Right lobe of liver (tissue), 6 donors: Measurements from ENCODE around the gene DCDC2. TPM values are rescaled to one million over a fixed set of nuclear protein-coding genes. Genes with fewer than 3 reads are reported as not detected.
"Not testable (repeated sequence)": the region's sequence is repeated elsewhere in the genome, so short reads cannot be mapped to it uniquely, and the experiment has no call there.

Experiments used
- ATAC-seq, 4 donors: fragments of 200-7000 bp; cut with Tn5 transposase; one replicate each; pipeline ENCODE4 v1.9.1; 2020; ENCODE audit warnings: mild to moderate bottlenecking in 4 of 4, moderate library complexity in 4 of 4
- DNase-seq, 3 donors: peaks; one replicate each; pipeline ENCODE4 v3.0.0-alpha.2; 2020
- H3K27ac ChIP-seq, 3 donors: fragments of 200-600 bp; one replicate each; pipeline ENCODE4 v1.8.0; 2022
- H3K27me3 ChIP-seq, 2 donors: fragments of 200-600 bp; one replicate each; pipeline ENCODE4 v1.8.0; 2022
- H3K36me3 ChIP-seq, 4 donors: fragments of 200-600 bp; sonication (generic) in 1 of 4; one replicate each; pipeline versions ENCODE4 v1.5.1 to v1.8.0; 2017 to 2022; ENCODE audit warnings: control low read depth in 1 of 4
- H3K4me1 ChIP-seq, 4 donors: fragments of 200-600 bp; sonication (generic) in 1 of 4; one replicate each; pipeline versions ENCODE4 v1.5.1 to v1.8.0; 2017 to 2022; ENCODE audit warnings: control low read depth in 1 of 4
- H3K4me3 ChIP-seq, 3 donors: fragments of 200-600 bp; one replicate each; pipeline ENCODE4 v1.8.0; 2022
- H3K9me3 ChIP-seq, 4 donors: fragments of 200-600 bp; sonication (generic) in 1 of 4; one replicate each; pipeline versions ENCODE4 v1.5.1 to v1.8.0; 2017 to 2022; ENCODE audit warnings: control low read depth in 1 of 4
- POLR2A ChIP-seq: fragments of 450-650 bp; IDR thresholded peaks from one replicate; pipeline ENCODE4 v1.6.1; 2017; ENCODE audit warnings: antibody characterized with exemption, mild to moderate bottlenecking
- WGBS: methylation state at CpG from one replicate; pipeline ENCODE4 v1.1.6; 2018; ENCODE audit warnings: low coverage, low lambda C conversion rate; ENCODE audit not compliant: insufficient coverage; ENCODE audit errors: missing lambda C conversion rate; 5-methylcytosine and 5-hydroxymethylcytosine counted together
- intact Hi-C, 2 donors: fragments of 100-400 bp; cut with DNase I; formaldehyde crosslinking; loops; one replicate each; pipeline versions ENCODE4 v1.11.2 to v1.14.1; 2022
- total RNA-seq, 6 experiments: library from RNA; depleted of rRNA in 2 of 6; stranded (reverse); fragments of >200 nt in 2 of 6; fragmentation: NEBNext Ultra II Directional in 3 of 6; extraction: Animal tissue kit (Norgen Biotek cat#: 25700) in 3 of 6; gene quantifications; one replicate each; pipeline versions ENCODE4 v1.1.0 to v1.2.4, GENCODE V29; 2016 to 2023
- TF ChIP-seq, protein P1 (sequence below), 4 donors: fragments of 200-600 bp in 3 of 4; fragments of 450-650 bp in 1 of 4; IDR thresholded peaks; one replicate each; pipeline versions ENCODE4 v1.5.1 to v1.8.0; 2016 to 2022; ENCODE audit warnings: antibody characterized with exemption in 4 of 4, mild to moderate bottlenecking in 2 of 4
- donor health status: DM: no; HTN: yes; CAD: no.
- donor health status: DM: no; HTN: no; CAD: no.
- donor health status: DM: no; HTN: no; CAD: no.
- donor health status: DM: no; HTN: yes; CAD: no.
- donor health status: DM: no; HTN: yes; CAD: no.

DCDC2 gene
- total RNA-seq, 6 experiments from 2014 or later, result 0.68 to 3.8 (median 0.92) TPM

DNA sequence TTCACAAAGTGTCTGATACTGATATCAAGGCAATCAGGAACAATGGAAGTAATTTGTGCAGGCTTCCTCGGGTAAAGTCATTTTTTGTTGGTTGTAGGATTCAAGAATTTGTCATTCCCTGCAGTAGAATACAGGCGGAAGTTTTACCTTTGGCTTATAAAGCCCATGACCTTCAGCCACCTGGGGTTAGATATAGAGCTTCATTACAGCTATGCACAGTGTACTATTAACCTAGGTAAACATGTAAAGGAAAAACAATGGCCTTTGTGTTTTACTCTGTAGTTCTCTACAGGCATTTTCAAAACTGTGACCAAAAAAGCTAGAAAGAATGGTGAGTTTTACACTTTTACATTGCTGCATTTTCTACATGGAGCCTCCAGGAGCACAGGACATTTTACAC lies 116.9 kb downstream of the DCDC2 start:
- no peak overlapping the region for H3K4me3 ChIP-seq
- no peaks in the 10 kb centered on the region for H3K27me3 ChIP-seq
- DNase-seq (no peak), ATAC-seq (no peak)
- TF ChIP-seq POLR2A, result no peak
- TF ChIP-seq, protein P1, sequence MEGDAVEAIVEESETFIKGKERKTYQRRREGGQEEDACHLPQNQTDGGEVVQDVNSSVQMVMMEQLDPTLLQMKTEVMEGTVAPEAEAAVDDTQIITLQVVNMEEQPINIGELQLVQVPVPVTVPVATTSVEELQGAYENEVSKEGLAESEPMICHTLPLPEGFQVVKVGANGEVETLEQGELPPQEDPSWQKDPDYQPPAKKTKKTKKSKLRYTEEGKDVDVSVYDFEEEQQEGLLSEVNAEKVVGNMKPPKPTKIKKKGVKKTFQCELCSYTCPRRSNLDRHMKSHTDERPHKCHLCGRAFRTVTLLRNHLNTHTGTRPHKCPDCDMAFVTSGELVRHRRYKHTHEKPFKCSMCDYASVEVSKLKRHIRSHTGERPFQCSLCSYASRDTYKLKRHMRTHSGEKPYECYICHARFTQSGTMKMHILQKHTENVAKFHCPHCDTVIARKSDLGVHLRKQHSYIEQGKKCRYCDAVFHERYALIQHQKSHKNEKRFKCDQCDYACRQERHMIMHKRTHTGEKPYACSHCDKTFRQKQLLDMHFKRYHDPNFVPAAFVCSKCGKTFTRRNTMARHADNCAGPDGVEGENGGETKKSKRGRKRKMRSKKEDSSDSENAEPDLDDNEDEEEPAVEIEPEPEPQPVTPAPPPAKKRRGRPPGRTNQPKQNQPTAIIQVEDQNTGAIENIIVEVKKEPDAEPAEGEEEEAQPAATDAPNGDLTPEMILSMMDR (IDR thresholded peaks at IDR 0.05), result no peak
- 37% methylated on average over 2 of the region's 2 CpGs for WGBS
- intact Hi-C loops, result no loop called here
- no peak overlapping the region for H3K27ac ChIP-seq
- H3K36me3 ChIP-seq, result no peaks in the 10 kb centered on the region
- H3K9me3 ChIP-seq, result no peaks in the 10 kb centered on the region
- H3K4me1 ChIP-seq, result no peaks in the 10 kb centered on the region

DNA sequence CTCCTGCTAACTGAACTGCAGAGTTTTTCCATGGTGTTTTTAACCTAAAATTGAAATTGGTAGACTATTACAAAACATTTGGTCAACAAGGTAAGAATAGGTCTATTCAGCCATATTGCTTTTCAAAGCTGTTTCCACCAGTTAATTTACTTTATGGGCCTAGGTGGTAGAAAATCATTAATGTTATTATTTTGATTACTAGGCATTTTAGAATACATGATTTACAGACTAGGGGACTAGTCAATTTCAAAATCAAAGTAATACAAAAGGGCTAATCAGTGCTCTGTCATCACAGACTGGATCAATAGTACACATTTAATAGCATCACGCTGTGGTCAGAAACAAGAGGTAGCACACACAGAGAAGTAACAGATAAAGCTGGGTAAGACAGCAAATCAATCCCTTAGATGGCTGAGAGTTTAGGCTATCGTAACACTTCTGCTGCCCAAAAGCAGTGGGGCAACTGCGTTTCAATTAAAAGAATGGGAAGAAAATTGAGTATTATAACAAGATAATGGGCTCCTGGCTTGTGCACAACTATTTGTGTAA lies 117.4 kb downstream of the DCDC2 start:
- DNase-seq (no peak), ATAC-seq (no peak)
- TF ChIP-seq, protein P1 (IDR thresholded peaks at IDR 0.05), result no peak
- no peak for TF ChIP-seq POLR2A
- no peak overlapping the region for H3K4me3 ChIP-seq
- H3K9me3 ChIP-seq, result no peaks in the 10 kb centered on the region
- intact Hi-C loops, result no loop called here
- WGBS, result 46% methylated on average over 3 of the region's 3 CpGs
- H3K27me3 ChIP-seq, result no peaks in the 10 kb centered on the region
- no peak overlapping the region for H3K27ac ChIP-seq
- H3K4me1 ChIP-seq, result no peaks in the 10 kb centered on the region
- H3K36me3 ChIP-seq, result no peaks in the 10 kb centered on the region

DNA sequence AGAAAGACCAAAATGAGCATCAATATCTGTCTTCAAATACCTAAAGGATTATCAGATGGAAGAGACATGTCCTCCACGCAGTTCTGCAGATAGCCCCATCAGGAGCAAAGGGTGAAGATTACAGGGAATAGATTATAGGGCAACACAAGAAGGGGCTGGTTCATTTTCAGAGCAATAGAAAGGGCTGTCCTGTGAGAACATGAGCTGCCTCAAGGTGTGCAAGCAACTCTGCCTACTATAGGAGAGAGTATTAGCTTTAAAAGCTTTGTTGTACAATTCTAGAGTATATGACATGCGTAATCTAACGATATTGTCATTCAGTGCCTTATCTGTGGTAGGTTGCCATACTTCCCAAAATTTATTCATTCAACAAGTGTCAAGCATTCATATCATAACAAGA lies 119.2 kb downstream of the DCDC2 start:
- TF ChIP-seq, protein P1 (IDR thresholded peaks at IDR 0.05), result no peak
- TF ChIP-seq POLR2A, result no peak
- H3K27me3 ChIP-seq, result no peaks in the 10 kb centered on the region
- no peak overlapping the region for H3K27ac ChIP-seq
- no peaks in the 10 kb centered on the region for H3K9me3 ChIP-seq
- H3K4me3 ChIP-seq, result no peak overlapping the region
- 86% methylated on average over 3 of the region's 3 CpGs for WGBS
- H3K36me3 ChIP-seq, result no peaks in the 10 kb centered on the region
- ATAC-seq (no peak), DNase-seq (no peak)
- intact Hi-C loops, result no loop called here
- no peaks in the 10 kb centered on the region for H3K4me1 ChIP-seq

DNA sequence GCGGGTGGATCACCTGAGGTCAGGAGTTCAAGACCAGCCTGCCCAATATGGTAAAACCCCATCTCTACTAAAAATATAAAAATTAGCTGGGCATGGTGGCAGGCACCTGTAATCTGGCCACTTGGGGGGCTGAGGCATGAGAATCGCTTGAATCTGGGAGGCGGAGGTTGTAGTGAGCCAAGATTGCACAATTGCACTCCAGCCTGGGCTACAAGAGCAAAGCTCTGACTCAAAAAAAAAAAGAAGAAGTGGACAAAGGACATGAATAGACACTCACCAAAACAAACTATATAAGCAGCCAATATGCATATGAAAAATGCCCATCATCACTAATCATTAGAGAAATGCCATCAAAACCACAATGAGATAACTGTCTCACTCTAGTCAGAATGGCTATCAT lies 121.1 kb downstream of the DCDC2 start:
- DNase-seq, intact Hi-C loops, H3K27ac ChIP-seq: not testable (repeated sequence)

DNA sequence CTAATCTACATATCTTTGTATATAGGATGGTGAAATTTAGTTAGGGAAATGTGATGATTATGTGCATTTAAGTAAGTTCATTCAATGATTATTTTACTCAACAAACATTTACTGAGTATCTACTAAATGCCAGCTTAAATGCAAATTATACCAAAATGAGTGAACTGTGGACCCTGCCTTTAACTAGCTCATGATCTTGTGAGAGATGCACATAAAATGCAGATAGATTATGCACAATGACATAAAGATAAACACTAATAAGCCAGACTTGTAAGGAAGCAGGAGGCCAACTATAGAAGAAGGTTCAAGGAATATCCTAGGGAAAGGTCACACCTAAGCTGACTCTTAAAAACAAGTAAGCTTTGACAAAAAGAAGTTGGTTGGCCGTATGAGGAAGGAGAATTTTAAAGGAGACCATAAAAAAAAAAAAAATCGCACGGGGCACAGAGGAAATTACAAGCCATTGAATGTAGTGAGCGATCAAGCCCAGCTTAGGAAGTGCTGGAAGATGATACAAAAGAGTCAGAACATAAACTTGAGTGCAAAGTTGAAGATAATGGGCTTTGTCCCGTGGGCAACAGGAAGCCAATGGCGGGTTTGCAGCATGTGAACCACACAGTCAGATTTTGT lies 123.9 kb downstream of the DCDC2 start:
- Histone ChIP-seq H3K4me1 (no peaks in the 10 kb centered on the region), H3K27me3 (no peaks in the 10 kb centered on the region), H3K9me3 (no peaks in the 10 kb centered on the region), H3K36me3 (no peaks in the 10 kb centered on the region), H3K27ac (no peak overlapping the region), H3K4me3 (no peak overlapping the region)
- no peak for ATAC-seq
- no peak for DNase-seq
- intact Hi-C loops, result no loop called here
- TF ChIP-seq, protein P1 (IDR thresholded peaks at IDR 0.05), result no peak
- no peak for TF ChIP-seq POLR2A
- 45% methylated on average over 6 of the region's 6 CpGs for WGBS

More for the DNA sequence above, 121.1 kb downstream of the DCDC2 start:
- not testable (repeated sequence) for H3K4me1 ChIP-seq, H3K36me3 ChIP-seq, H3K4me3 ChIP-seq, H3K9me3 ChIP-seq, H3K27me3 ChIP-seq
- WGBS, result 52% methylated on average over 3 of the region's 3 CpGs
- ATAC-seq, result peak in 1 of 4 donors; percentile 33
